ENCODE measurements around the gene RBPJ. TPM values are rescaled to one million over a fixed set of nuclear protein-coding genes. Genes with fewer than 3 reads are reported as not detected.

RBPJ gene
- total RNA-seq, 1 experiment from 2014 or later = 33.7 TPM

GRCh38 chr4:26420913-26421312 lies 100.1 kb downstream of the RBPJ start:
- Histone ChIP-seq H3K4me1 (ENCODE audit: control insufficient read depth, insufficient read depth, low read length) (no peaks in the 10 kb centered on the region), H3K36me3 (ENCODE audit: control insufficient read depth, insufficient read depth, low read length) (no peaks in the 10 kb centered on the region; the same call in 1 of the 2 replicates), H3K4me3 (ENCODE audit: low read depth in 2 of 2, low read length in 2 of 2) (no peak overlapping the region), H3K9me3 (ENCODE audit: control insufficient read depth, insufficient read depth, low read depth, low read length) (no peaks in the 10 kb centered on the region), H3K27me3 (ENCODE audit: control insufficient read depth, insufficient read depth, low read length) (no peaks in the 10 kb centered on the region), H3K27ac (ENCODE audit: low read length) (no peak overlapping the region)
- TF ChIP-seq POLR2AphosphoS5 (IDR thresholded peaks at IDR 0.05; ENCODE audit: low read depth, low read length) = no peak
- TF ChIP-seq CTCF (IDR thresholded peaks at IDR 0.05) = no peak
- no peak for TF ChIP-seq TCF7L2 (IDR thresholded peaks at IDR 0.05; ENCODE audit: low read depth, low read length)
- TF ChIP-seq REST (IDR thresholded peaks at IDR 0.05; ENCODE audit: insufficient read depth in 1 of 2, low read depth in 2 of 2, low read length in 1 of 2) = no peak
- TF ChIP-seq SIN3A (IDR thresholded peaks at IDR 0.05; ENCODE audit: borderline replicate concordance, insufficient read depth, low read depth, low read length) = no peak
- ATAC-seq = no peak
- ChIA-PET CTCF (no interaction called here), POLR2A (no interaction called here)
- intact Hi-C loops (cut with micrococcal nuclease; ENCODE audit: unreplicated experiment) = no loop called here
- in situ Hi-C loops (cut with HindIII; ENCODE audit: low pct_unique_long_range_greater_than_20kb, low sequenced_read_pairs) = no loop called here
- no TSS peak for BruUV-seq (replicated peaks)
- DNase-seq (ENCODE audit: low read depth, low spot score) = no peak

- Histone ChIP-seq H3K36me3 (ENCODE audit: control insufficient read depth, insufficient read depth, low read length) (no peaks in the 10 kb centered on the region; the same call in 1 of the 2 replicates), H3K4me1 (ENCODE audit: control insufficient read depth, insufficient read depth, low read length) (no peaks in the 10 kb centered on the region), H3K27ac (ENCODE audit: low read length) (no peak overlapping the region), H3K9me3 (ENCODE audit: control insufficient read depth, insufficient read depth, low read depth, low read length) (no peaks in the 10 kb centered on the region), H3K27me3 (ENCODE audit: control insufficient read depth, insufficient read depth, low read length) (no peaks in the 10 kb centered on the region), H3K4me3 (ENCODE audit: low read depth in 2 of 2, low read length in 2 of 2) (no peak overlapping the region)
- BruUV-seq (replicated peaks) = no TSS peak
- CTCF ChIA-PET = no interaction called here
- no peak for TF ChIP-seq REST (IDR thresholded peaks at IDR 0.05; ENCODE audit: insufficient read depth in 1 of 2, low read depth in 2 of 2, low read length in 1 of 2)
- intact Hi-C loops (cut with micrococcal nuclease; ENCODE audit: unreplicated experiment) = no loop called here
- POLR2A ChIA-PET = no interaction called here
- in situ Hi-C loops (cut with HindIII; ENCODE audit: low pct_unique_long_range_greater_than_20kb, low sequenced_read_pairs) = no loop called here
- no peak for DNase-seq (ENCODE audit: low read depth, low spot score)
- ATAC-seq = no peak
These were observed 103.3 kb downstream of the RBPJ start for GRCh38 chr4:26424153-26424552.

Data from Panc1 (cell line).